Activated CD8-positive, alpha-beta memory T cell treated with anti-CD3 and anti-CD28 coated beads for 24 hours (primary cell): ENCODE data around the gene U2AF2.

ENCODE experiments used
- DNase-seq: peaks from one replicate; pipeline ENCODE4 v3.0.0-alpha.2; 2020

U2AF2 gene

DNA sequence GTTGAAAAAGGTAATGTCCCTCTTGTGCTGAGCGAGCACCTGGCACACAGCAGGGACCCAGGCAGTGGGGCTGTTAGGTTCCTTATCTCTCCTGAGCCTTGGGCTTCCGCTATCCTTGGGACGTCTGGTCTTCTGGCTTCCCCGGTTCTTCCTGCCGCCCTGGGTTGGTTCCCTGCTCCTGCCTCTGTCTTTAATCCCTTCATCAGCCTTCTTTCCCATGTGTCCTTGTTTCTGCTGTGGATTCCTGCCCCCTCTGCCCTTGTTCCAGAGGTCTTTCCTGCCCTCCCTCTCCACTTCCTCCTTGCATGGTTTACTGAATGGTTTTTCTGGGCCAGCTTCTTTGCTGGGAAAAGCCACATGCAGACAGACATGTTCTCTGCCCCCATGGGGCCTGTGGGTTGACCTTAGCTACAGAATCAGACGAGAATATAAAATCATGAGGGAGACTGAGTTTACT, 22.8 kb downstream of the U2AF2 start:
- DNase-seq = no peak

DNA sequence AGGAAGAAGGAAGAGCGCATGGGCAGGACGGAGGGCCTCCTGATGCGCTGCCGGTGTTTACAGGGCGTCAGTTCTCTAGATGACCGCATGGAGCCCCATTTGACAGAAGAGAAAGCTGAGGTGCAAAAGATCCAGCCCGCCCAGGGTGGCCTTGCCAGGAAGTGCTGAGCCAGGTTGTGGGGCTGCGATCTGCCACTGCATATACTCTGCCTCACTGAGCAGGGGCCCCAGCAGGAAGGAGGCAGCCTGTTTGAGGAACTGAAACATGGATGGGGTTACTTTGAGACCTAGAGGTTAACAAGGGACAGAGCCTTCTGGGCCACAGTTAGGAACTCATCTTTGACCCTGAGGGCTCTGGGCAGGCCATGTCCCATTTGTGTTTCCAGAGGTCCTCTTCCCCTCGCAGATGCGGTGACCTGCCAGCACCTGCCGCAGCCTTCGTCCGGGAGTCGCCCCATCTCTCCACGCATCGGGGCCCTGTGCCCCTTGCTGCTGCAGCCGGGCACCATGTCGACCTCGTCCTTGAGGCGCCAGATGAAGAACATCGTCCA, 23.4 kb downstream of the U2AF2 start:
- DNase-seq = no peak

- no peak for DNase-seq
Measured at GRCh38 chr19:55679343-55680257, 24.8 kb downstream of the U2AF2 start.

DNA sequence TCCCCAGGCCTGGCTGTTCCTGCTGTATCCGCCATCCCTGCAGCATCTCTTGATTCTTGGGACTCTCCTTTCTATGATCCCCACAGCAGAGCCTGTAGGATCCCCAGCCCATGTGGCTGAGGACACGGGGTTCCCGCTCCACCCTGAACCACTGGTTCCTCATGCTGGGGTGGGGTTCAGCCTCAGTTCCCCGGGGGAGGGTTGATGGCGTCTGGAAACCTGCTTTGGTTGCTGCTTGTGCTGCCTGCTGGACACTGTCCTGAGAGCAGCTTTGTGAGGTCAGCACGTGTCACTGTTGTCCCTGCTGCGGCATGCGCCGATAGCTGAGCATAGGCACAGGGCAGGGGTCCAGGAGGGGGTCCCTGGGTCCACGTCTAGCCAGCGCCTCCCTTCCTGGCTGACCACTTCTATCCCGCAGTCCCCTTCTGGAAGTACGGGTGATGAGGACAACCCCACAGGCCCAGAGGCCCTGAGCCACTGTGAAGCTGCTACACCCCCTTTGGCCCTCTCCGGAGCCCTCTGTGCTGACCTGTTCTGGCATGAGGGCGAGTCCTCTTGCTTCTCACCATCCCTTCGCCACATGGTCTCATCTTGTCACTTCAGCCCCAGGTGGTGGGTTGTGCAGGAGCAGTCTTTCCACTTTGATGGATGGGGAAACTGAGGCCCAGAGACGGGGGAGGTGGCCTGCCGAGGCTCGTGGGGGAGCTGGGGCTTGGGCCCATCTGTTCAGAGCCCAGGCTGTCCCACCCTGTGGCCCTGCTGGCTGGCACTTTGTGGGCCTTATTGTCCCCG, 25.7 kb downstream of the U2AF2 start:
- DNase-seq = no peak

DNA sequence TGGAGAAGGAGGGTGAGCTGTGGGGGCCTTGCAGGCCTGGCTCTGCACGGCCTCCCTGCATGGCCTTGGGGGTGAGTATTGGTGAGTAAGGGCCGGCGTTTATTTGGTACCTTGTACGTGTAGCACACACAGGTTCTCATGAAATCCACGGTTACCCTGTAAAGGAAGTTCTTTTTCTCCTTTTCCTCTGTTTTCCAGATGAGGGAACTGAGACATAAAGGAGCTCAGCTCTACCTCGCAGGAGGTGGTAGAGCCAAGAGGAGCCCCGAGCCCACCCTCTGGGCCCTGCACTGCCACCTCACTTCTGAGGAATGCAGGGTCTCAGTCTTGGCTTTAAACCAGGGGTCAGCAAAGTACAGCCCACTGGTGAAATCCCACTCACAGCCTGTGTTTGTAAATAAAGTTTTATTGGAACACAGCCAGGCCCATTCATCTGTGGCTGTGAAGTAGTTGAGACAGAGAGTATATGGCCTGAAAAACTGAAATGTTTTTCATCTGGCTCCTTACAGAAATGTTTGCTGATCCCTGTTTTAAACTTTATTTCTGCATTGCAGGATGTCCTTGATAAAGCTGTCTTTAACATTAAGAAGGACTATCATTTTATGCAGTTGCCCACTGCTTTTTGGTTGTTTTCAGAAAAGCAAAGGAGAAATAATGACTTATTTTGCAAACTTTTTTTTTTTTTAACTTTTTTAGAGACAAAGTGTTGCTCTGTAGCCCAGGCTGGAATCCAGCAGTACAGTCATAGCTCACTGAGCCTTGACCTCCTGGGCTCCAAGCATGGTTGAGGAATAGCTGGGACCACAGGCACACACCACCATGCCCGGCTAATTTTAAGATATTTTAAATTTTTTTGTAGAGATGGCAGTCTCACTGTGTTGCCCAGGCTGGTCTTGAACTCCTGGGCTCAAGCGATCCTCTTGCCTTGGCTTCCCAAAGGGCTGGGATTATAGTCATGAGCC, 26.6 kb downstream of the U2AF2 start:
- DNase-seq = no peak

GRCh38 chr19:55683449-55684261, 28.8 kb downstream of the U2AF2 start:
- DNase-seq = no peak

- no peak for DNase-seq
Measured at GRCh38 chr19:55684946-55685681, 30.3 kb downstream of the U2AF2 start.

- DNase-seq = no peak
Measured at GRCh38 chr19:55685776-55686175, 30.9 kb downstream of the U2AF2 start.

GRCh38 chr19:55686311-55687050, 31.6 kb downstream of the U2AF2 start:
- DNase-seq = no peak

DNA sequence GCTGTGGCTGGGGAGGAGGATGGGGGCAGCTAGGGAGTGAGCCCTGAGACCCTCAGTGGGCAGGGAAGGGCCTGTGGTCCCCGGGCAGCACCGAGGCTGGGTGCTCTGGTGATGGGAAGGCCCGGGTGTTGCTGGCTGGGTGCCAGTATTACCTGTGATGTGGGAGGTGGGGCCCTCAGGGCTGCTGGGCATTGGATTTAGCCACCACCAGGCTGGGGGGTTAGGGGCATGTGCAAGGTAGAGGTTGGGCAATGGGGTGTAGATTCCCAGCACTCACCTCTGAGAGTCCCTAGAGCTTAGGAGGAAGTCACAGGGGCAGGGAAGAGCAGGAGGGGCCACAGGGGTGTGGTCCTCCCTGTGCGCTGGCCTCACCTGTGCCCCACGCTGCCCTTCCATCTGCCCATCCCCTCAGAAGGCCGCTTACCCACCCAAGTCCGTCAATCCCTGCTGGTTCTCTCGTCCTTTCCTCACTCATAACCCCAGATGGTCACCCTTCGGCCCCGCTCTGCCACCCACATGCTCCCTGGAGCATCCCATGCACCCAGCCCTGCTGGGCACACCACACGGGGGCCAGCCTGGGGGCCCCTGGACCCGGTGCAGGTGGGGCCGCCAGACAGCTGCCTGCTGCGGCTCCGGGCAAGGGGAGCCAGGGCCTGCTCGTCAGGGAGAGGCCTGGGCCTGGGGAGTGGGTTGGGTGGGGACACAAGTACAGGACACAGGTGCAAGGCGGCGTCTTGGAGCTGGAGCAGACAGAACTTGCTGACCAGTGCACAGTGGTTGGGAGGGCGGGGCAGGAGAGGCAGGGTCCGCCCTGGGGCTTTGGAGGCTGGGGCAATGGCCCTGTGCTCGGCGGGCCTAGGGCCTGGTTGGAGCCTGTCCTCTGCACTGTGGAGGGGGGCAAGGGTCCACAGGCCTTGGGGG, 32.7 kb downstream of the U2AF2 start:
- DNase-seq = no peak

GRCh38 chr19:55688422-55689218, 33.8 kb downstream of the U2AF2 start:
- no peak for DNase-seq

GRCh38 chr19:55689411-55690108, 34.7 kb downstream of the U2AF2 start:
- DNase-seq = no peak

- DNase-seq = no peak
Measured at GRCh38 chr19:55690109-55690768, 35.4 kb downstream of the U2AF2 start.

DNA sequence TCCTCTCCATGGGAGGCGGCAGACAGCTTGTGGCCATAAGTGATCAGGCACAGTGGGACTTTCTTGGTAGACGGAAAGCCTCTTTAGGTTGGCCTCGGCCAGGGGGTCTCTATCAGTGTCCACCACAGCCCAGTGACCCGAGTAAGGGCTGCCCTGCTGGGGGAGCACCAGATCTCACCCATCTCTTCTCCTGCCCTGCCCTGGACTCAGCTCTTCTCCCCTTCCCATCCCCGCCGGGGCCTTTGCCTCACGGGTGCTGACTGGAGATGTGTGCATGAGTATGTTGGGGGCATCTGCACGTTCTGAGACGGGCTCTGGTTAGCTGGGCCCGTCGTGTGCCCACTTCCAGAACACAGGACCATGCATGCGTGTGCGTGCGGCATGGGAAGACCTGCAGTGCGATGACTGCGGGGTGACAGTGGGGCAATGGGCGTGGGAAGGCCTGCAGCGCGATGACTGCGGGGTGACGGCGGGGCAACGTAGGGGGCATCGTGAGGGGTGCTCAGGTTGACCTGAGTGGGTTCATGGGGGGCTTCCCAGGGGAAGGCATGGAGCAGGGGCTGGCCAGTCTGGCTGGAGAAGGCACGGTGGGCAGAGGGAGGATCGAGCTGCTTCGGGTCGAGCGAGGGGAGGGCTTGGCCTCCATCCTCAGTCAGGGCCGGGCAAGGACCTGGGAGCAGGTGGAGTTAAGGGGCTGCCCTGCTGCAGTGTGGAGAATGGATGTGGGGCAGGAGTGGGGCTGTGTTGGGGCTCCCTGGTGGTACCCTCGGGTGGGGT, 36.1 kb downstream of the U2AF2 start:
- no peak for DNase-seq

DNA sequence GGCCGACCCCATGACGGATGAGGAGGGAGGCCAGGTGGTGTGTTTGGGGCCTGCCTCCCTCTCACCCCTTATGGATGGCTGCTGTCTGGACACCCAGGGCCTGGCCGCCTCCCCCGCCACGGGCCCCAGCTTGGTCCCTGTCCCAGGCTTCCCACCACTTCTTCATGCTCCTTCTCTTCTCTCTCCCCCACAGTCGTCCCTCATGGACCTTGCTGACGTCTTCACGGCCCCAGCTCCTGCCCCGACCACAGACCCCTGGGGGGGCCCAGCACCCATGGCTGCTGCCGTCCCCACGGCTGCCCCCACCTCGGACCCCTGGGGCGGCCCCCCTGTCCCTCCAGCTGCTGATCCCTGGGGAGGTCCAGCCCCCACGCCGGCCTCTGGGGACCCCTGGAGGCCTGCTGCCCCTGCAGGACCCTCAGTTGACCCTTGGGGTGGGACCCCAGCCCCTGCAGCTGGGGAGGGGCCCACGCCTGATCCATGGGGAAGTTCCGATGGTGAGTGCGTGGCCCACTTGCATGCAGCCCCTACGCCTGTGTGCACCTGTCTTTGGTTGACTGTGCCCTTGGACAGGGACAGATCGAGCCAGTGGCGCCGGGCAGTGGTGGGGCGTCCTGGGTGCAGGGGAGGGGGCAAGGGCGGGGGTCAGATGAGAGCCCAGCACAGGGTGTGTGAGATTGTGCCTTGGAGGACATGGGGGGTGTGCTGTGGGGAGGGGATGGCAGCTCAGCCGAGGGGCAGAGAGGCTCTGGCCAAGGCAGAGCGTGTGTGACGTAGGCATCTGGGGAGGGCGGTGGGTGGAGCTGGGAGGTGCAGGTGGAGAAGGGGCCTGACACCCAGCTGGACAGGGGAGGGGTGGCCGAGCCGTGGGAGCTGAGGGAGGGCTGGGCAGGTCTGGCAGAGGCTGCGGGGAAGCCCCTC, 37.0 kb downstream of the U2AF2 start:
- DNase-seq = no peak
